ENCODE measurements around the gene HSF2. TPM values are rescaled to one million over a fixed set of nuclear protein-coding genes. Genes with fewer than 3 reads are reported as not detected.

The HSF2 gene
- total and polyA plus RNA-seq, 3 experiments from 2014 or later = 15.5 to 17.6 (median 16.9) TPM

DNA sequence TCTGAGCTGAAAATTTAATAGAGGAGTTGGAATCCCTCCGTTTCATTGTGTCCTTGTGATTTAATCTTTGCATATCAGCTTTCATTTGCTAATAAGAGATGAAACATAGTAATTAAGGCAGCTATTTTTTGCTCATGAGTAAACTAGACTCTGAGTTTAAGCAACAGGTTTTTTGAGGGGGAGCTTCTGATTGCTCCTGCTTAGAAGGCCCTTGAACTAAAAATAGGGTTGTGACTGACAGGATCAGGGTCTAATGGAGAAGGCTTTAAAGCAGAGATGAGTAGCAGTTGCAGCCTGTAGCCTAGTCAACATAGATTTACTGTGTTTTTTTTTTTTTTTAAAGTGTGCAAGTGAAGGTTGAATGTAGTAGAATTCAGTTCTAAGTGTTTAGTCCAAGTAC, 17.4 kb downstream of the HSF2 start:
- Histone ChIP-seq H3K27me3 (ENCODE audit: insufficient read depth, low read length, poor library complexity, severe bottlenecking) (no peaks in the 10 kb centered on the region), H3K9me3 (ENCODE audit: low read length) (no peaks in the 10 kb centered on the region), H3K36me3 (ENCODE audit: insufficient read depth, low read length) (peaks cover 37% of the 10 kb centered on the region), H3K27ac (ENCODE audit: low read depth, low read length) (no peak overlapping the region), H3K4me1 (ENCODE audit: insufficient read depth, low read length) (no peaks in the 10 kb centered on the region), H3K4me3 (ENCODE audit: low read length) (no peak overlapping the region)
- Mint-ChIP-seq H3K27me3 (no peaks in the 10 kb centered on the region), H3K9me3 (no peaks in the 10 kb centered on the region), H3K27ac (peak overlapping the region in 1 of 8 donors; percentile 22), H3K36me3 (peaks cover 11 to 74% (median 15%) of the 10 kb centered on the region in 3 donors), H3K4me1 (peaks cover 0 to 4% (median 0%) of the 10 kb centered on the region in 3 donors), H3K4me3 (no peak overlapping the region)
- CTCF ChIA-PET = interaction anchor here (1.3 to 1.6 kb wide), 2 partner anchors 18 to 30 kb away, joined by 3 to 4 read pairs; no protein-coding TSS in a partner anchor
- no peak for DNase-seq
- POLR2A ChIA-PET = interaction anchor here (0.7 kb wide), 1 partner anchor 19 kb away, joined by 3 read pairs; no protein-coding TSS in a partner anchor

DNA sequence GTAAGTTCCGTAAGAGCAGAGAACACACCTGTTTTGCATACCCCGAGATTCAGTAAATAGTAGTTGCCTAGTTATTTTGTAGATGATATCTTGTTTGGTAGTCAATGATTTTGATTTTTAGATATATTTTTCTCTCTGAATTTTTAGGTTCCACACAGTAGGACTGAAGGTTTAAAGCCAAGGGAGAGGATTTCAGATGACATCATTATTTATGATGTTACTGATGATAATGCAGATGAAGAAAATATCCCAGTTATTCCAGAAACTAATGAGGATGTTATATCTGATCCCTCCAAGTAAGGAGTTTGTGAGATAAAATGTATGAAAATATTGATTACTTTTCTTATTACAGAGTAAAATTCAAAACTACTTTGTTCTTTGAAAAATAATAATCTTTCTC, 22.6 kb downstream of the HSF2 start:
- CTCF ChIA-PET = interaction anchor here (1.0 kb wide), 1 partner anchor 14 kb away, joined by 3 read pairs; no protein-coding TSS in a partner anchor
- H3K27me3 ChIP-seq (ENCODE audit: insufficient read depth, low read length, poor library complexity, severe bottlenecking) = no peaks in the 10 kb centered on the region
- no peaks in the 10 kb centered on the region for H3K9me3 Mint-ChIP-seq
- no peak overlapping the region for H3K27ac Mint-ChIP-seq
- no peak overlapping the region for H3K27ac ChIP-seq (ENCODE audit: low read depth, low read length)
- no peaks in the 10 kb centered on the region for H3K4me1 ChIP-seq (ENCODE audit: insufficient read depth, low read length)
- no peak overlapping the region for H3K4me3 Mint-ChIP-seq
- peaks cover 14 to 77% (median 23%) of the 10 kb centered on the region in 3 donors for H3K36me3 Mint-ChIP-seq
- no peaks in the 10 kb centered on the region for H3K27me3 Mint-ChIP-seq
- POLR2A ChIA-PET = no interaction called here
- no peak for DNase-seq
- H3K36me3 ChIP-seq (ENCODE audit: insufficient read depth, low read length) = peaks cover 18% of the 10 kb centered on the region
- H3K4me3 ChIP-seq (ENCODE audit: low read length) = no peak overlapping the region
- peaks cover 0 to 1% (median 0%) of the 10 kb centered on the region in 3 donors for H3K4me1 Mint-ChIP-seq
- no peaks in the 10 kb centered on the region for H3K9me3 ChIP-seq (ENCODE audit: low read length)

DNA sequence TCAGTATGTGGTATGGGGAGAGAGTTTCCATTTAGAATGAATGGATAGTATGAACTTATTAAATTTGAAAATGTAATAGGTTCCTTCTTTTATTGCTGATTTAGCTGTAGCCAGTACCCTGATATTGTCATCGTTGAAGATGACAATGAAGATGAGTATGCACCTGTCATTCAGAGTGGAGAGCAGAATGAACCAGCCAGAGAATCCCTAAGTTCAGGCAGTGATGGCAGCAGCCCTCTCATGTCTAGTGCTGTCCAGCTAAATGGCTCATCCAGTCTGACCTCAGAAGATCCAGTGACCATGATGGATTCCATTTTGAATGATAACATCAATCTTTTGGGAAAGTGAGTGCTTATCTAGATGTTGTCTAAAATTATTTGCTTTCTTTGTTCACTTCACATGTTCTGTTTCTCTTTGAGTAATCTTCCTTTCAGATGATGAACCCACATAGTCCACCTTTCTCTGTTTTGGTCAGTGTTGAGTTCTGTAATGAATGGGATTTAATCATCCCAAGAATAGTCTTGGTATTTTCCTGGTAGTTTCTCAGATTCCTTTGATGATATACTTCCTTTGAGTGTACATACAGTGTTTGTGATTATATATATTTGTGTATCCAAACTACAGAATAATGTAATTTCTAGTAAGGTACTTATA, 23.3 kb downstream of the HSF2 start:
- Mint-ChIP-seq H3K4me1 (peaks cover 0 to 1% (median 0%) of the 10 kb centered on the region in 3 donors), H3K27ac (peak overlapping the region in 1 of 8 donors; percentile 55), H3K27me3 (no peaks in the 10 kb centered on the region), H3K4me3 (no peak overlapping the region), H3K9me3 (no peaks in the 10 kb centered on the region), H3K36me3 (peaks cover 12 to 78% (median 24%) of the 10 kb centered on the region in 3 donors)
- H3K27ac ChIP-seq (ENCODE audit: low read depth, low read length) = no peak overlapping the region
- H3K9me3 ChIP-seq (ENCODE audit: low read length) = no peaks in the 10 kb centered on the region
- no peak overlapping the region for H3K4me3 ChIP-seq (ENCODE audit: low read length)
- no peaks in the 10 kb centered on the region for H3K4me1 ChIP-seq (ENCODE audit: insufficient read depth, low read length)
- H3K36me3 ChIP-seq (ENCODE audit: insufficient read depth, low read length) = peaks cover 10% of the 10 kb centered on the region
- no peaks in the 10 kb centered on the region for H3K27me3 ChIP-seq (ENCODE audit: insufficient read depth, low read length, poor library complexity, severe bottlenecking)
- CTCF ChIA-PET = interaction anchor here (1.0 kb wide), 1 partner anchor 14 kb away, joined by 3 read pairs; no protein-coding TSS in a partner anchor
- POLR2A ChIA-PET = no interaction called here
- no peak for DNase-seq

DNA sequence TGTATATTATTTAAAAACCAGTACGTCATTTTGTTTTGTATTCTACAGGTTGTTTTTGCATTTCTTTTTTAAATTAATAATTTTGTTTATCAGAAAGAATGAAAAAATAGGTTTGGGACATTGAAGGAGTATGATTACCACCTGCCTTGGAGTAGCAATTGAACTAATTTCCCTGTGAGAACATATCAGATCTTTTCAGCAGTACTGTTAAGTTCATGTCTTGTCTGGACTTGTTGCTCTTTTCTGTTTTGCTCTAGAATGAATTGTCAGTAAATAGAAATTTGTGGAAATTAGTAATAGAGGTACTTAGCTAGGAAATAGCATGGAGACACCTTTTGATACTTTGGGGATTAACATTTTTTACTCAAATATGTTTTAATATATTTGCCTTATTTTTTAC, 24.3 kb downstream of the HSF2 start:
- ChIA-PET POLR2A (no interaction called here), CTCF (no interaction called here)
- H3K36me3 ChIP-seq (ENCODE audit: insufficient read depth, low read length) = peaks cover 10% of the 10 kb centered on the region
- no peaks in the 10 kb centered on the region for H3K4me1 ChIP-seq (ENCODE audit: insufficient read depth, low read length)
- H3K27ac ChIP-seq (ENCODE audit: low read depth, low read length) = no peak overlapping the region
- H3K9me3 ChIP-seq (ENCODE audit: low read length) = no peaks in the 10 kb centered on the region
- no peak overlapping the region for H3K4me3 ChIP-seq (ENCODE audit: low read length)
- no peak for DNase-seq
- Mint-ChIP-seq H3K27me3 (no peaks in the 10 kb centered on the region), H3K36me3 (peaks cover 12 to 79% (median 26%) of the 10 kb centered on the region in 3 donors), H3K4me3 (no peak overlapping the region), H3K9me3 (no peaks in the 10 kb centered on the region), H3K4me1 (peaks cover 0 to 1% (median 0%) of the 10 kb centered on the region in 3 donors), H3K27ac (no peak overlapping the region)
- no peaks in the 10 kb centered on the region for H3K27me3 ChIP-seq (ENCODE audit: insufficient read depth, low read length, poor library complexity, severe bottlenecking)

DNA sequence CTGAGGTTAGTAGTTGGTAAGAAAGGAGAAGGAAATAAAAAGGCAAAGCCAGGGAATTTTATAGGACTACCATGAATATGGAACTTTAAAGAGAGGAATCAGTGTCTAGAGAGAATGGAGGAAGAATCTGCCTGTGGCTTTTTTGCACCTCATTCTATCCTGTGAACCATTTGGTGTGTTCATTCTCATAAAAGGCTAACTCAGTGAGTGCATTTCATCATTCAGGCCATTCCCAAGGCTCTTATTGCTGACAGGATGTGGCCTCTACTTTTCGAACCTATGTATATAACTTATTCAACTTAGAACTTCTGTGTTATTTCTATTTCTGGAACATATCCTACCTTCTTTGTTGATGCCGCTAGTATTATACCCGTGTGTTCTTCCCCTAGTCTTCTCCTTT, 27.1 kb downstream of the HSF2 start:
- ChIA-PET CTCF (no interaction called here), POLR2A (no interaction called here)
- Histone ChIP-seq H3K4me1 (ENCODE audit: insufficient read depth, low read length) (no peaks in the 10 kb centered on the region), H3K27me3 (ENCODE audit: insufficient read depth, low read length, poor library complexity, severe bottlenecking) (no peaks in the 10 kb centered on the region), H3K36me3 (ENCODE audit: insufficient read depth, low read length) (peaks cover 11% of the 10 kb centered on the region), H3K9me3 (ENCODE audit: low read length) (no peaks in the 10 kb centered on the region), H3K27ac (ENCODE audit: low read depth, low read length) (no peak overlapping the region), H3K4me3 (ENCODE audit: low read length) (no peak overlapping the region)
- DNase-seq = no peak
- H3K27me3 Mint-ChIP-seq = no peaks in the 10 kb centered on the region
- H3K27ac Mint-ChIP-seq = peak overlapping the region in 4 of 8 donors; percentile 23 to 42 (median 34)
- H3K9me3 Mint-ChIP-seq = no peaks in the 10 kb centered on the region
- no peak overlapping the region for H3K4me3 Mint-ChIP-seq
- H3K36me3 Mint-ChIP-seq = peaks cover 12 to 88% (median 26%) of the 10 kb centered on the region in 3 donors
- peaks cover 0 to 3% (median 3%) of the 10 kb centered on the region in 3 donors for H3K4me1 Mint-ChIP-seq

DNA sequence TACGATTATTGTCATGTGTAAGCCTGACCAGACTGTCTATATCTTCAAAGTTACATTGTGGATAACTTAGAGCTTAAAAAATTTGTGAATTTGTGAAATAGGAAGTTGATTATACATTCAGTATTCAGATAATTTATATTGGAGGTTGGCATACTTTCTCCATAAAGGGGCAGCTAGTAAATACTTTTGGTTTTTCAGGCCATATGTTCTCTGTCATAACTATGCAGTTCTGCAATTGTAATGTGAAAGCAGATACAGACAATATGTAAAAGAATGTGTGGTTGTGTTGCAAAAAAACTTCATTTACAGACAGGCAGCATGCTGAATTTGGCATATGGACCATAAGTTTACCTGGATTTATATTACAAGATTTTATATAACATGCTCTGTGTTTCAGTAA, 29.3 kb downstream of the HSF2 start:
- H3K36me3 ChIP-seq (ENCODE audit: insufficient read depth, low read length) = peaks cover 12% of the 10 kb centered on the region
- H3K36me3 Mint-ChIP-seq = peaks cover 15 to 91% (median 34%) of the 10 kb centered on the region in 3 donors

DNA sequence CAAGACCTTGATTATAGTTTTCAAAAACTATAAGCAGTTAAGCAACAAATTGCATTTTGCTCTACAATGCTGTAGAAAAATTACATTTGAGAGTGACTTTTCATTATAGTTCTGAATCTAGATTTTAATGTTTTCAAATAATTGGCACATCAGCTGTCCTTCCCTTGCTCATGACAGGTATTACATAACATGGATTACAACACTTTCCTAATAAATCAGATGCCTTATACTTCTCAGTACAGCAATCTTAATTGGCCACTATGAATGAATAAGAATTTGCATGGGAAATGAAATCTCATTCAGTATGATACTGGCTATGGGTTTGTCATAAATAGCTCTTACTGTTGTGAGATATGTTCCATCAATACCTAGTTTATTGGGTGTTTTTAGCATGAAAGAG, 29.9 kb downstream of the HSF2 start:
- POLR2A ChIA-PET = no interaction called here
- peak overlapping the region in 1 of 8 donors; percentile 12 for H3K27ac Mint-ChIP-seq

More for the DNA sequence above, 29.3 kb downstream of the HSF2 start:
- POLR2A ChIA-PET = interaction anchor here (1.2 kb wide), 1 partner anchor 10 kb away, joined by 3 read pairs; no protein-coding TSS in a partner anchor
- Mint-ChIP-seq H3K27me3 (no peaks in the 10 kb centered on the region), H3K4me3 (no peak overlapping the region), H3K9me3 (no peaks in the 10 kb centered on the region), H3K27ac (no peak overlapping the region), H3K4me1 (peaks cover 3 to 15% (median 6%) of the 10 kb centered on the region in 3 donors)
- CTCF ChIA-PET = no interaction called here
- no peak overlapping the region for H3K27ac ChIP-seq (ENCODE audit: low read depth, low read length)
- DNase-seq = no peak
- no peaks in the 10 kb centered on the region for H3K9me3 ChIP-seq (ENCODE audit: low read length)
- no peaks in the 10 kb centered on the region for H3K27me3 ChIP-seq (ENCODE audit: insufficient read depth, low read length, poor library complexity, severe bottlenecking)
- no peak overlapping the region for H3K4me3 ChIP-seq (ENCODE audit: low read length)
- H3K4me1 ChIP-seq (ENCODE audit: insufficient read depth, low read length) = no peaks in the 10 kb centered on the region

DNA sequence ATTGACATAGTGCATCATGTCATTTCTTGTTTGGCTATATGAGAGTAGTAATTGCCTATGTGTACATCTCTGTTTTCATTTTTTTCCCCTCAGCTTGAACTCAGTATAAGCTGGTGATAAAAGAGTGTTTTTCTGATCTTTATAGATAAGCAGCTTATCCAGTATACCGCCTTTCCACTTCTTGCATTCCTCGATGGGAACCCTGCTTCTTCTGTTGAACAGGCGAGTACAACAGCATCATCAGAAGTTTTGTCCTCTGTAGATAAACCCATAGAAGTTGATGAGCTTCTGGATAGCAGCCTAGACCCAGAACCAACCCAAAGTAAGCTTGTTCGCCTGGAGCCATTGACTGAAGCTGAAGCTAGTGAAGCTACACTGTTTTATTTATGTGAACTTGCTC, 32.3 kb downstream of the HSF2 start:
- Histone ChIP-seq H3K27ac (ENCODE audit: low read depth, low read length) (no peak overlapping the region), H3K36me3 (ENCODE audit: insufficient read depth, low read length) (peaks cover 12% of the 10 kb centered on the region), H3K4me1 (ENCODE audit: insufficient read depth, low read length) (no peaks in the 10 kb centered on the region), H3K4me3 (ENCODE audit: low read length) (no peak overlapping the region), H3K27me3 (ENCODE audit: insufficient read depth, low read length, poor library complexity, severe bottlenecking) (no peaks in the 10 kb centered on the region), H3K9me3 (ENCODE audit: low read length) (no peaks in the 10 kb centered on the region)
- Mint-ChIP-seq H3K27me3 (no peaks in the 10 kb centered on the region), H3K4me3 (no peak overlapping the region), H3K27ac (no peak overlapping the region), H3K4me1 (peaks cover 1 to 15% (median 13%) of the 10 kb centered on the region in 3 donors), H3K36me3 (peaks cover 3 to 79% (median 22%) of the 10 kb centered on the region in 3 donors), H3K9me3 (no peaks in the 10 kb centered on the region)
- ChIA-PET CTCF (no interaction called here), POLR2A (interaction anchor here (0.7 kb wide), 1 partner anchor 1195 kb away, joined by 4 read pairs; no protein-coding TSS in a partner anchor)
- DNase-seq = no peak

More for the DNA sequence above, 29.9 kb downstream of the HSF2 start:
- peaks cover 3 to 15% (median 9%) of the 10 kb centered on the region in 3 donors for H3K4me1 Mint-ChIP-seq
- H3K36me3 ChIP-seq (ENCODE audit: insufficient read depth, low read length) = peaks cover 12% of the 10 kb centered on the region
- no peak for DNase-seq
- no peaks in the 10 kb centered on the region for H3K27me3 ChIP-seq (ENCODE audit: insufficient read depth, low read length, poor library complexity, severe bottlenecking)
- no peaks in the 10 kb centered on the region for H3K4me1 ChIP-seq (ENCODE audit: insufficient read depth, low read length)
- no peak overlapping the region for H3K27ac ChIP-seq (ENCODE audit: low read depth, low read length)
- CTCF ChIA-PET = no interaction called here
- no peaks in the 10 kb centered on the region for H3K27me3 Mint-ChIP-seq
- H3K9me3 ChIP-seq (ENCODE audit: low read length) = no peaks in the 10 kb centered on the region
- no peak overlapping the region for H3K4me3 ChIP-seq (ENCODE audit: low read length)
- H3K4me3 Mint-ChIP-seq = no peak overlapping the region
- H3K9me3 Mint-ChIP-seq = no peaks in the 10 kb centered on the region
- H3K36me3 Mint-ChIP-seq = peaks cover 11 to 91% (median 30%) of the 10 kb centered on the region in 3 donors

Data from CD8-positive, alpha-beta memory T cell (primary cell).